ENCODE results near the gene ATP6AP2. TPM values are rescaled to one million over a fixed set of nuclear protein-coding genes. Genes with fewer than 3 reads are reported as not detected.
A peak's percentile ranks its signal among the peaks of the same experiment; 100 is the strongest.

Gene ATP6AP2
- total and polyA plus RNA-seq, 9 of the 15 experiments (the other 6 are each of a cell fraction or from before 2014, with no cell fraction given): 23.3 to 131 (median 41.9) TPM

GRCh38 chrX:40571600-40571999, 9.2 kb upstream of the ATP6AP2 start (continued):
- TF ChIP-seq, protein P1, sequence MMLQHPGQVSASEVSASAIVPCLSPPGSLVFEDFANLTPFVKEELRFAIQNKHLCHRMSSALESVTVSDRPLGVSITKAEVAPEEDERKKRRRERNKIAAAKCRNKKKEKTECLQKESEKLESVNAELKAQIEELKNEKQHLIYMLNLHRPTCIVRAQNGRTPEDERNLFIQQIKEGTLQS (IDR thresholded peaks at IDR 0.05): no peak
- TF ChIP-seq, protein P1 (CRISPR knock-in tag; conservative IDR thresholded peaks at IDR 0.05): no peak
- TF ChIP-seq USF1 (CRISPR knock-in tag; IDR thresholded peaks at IDR 0.05): no peak
- 0 out of 2 replicates have a peak, but pooled peaks have one; percentile 63 for TF ChIP-seq ZNF23 (CRISPR knock-in tag; IDR thresholded peaks at IDR 0.05)
- peak; percentile 99 for TF ChIP-seq CREB3 (tag; conservative IDR thresholded peaks at IDR 0.05; ENCODE audit: low read depth)
- TF ChIP-seq RBM15 (IDR thresholded peaks at IDR 0.05; ENCODE audit: insufficient read depth, low read length): no peak
- TF ChIP-seq SETDB1 (IDR thresholded peaks at IDR 0.05; ENCODE audit: low read length): no peak
- TF ChIP-seq RCOR1 (IDR thresholded peaks at IDR 0.05; ENCODE audit: borderline replicate concordance in 1 of 2, low read depth in 2 of 2, low read length in 2 of 2): no peak
- TF ChIP-seq POLR2G (IDR thresholded peaks at IDR 0.05; ENCODE audit: low read depth, low read length): no peak
- TF ChIP-seq ZNF175 (CRISPR knock-in tag; IDR thresholded peaks at IDR 0.05; ENCODE audit: low read depth): peak; percentile 98
- TF ChIP-seq SOX6 (IDR thresholded peaks at IDR 0.05): no peak
- no peak for TF ChIP-seq HCFC1 (IDR thresholded peaks at IDR 0.05; ENCODE audit: low read depth, low read length)
- no peak for TF ChIP-seq BCLAF1 (IDR thresholded peaks at IDR 0.05; ENCODE audit: borderline replicate concordance in 1 of 2, control insufficient read depth in 1 of 2, low read depth in 2 of 2, low read length in 1 of 2)
- TF ChIP-seq, protein P2, sequence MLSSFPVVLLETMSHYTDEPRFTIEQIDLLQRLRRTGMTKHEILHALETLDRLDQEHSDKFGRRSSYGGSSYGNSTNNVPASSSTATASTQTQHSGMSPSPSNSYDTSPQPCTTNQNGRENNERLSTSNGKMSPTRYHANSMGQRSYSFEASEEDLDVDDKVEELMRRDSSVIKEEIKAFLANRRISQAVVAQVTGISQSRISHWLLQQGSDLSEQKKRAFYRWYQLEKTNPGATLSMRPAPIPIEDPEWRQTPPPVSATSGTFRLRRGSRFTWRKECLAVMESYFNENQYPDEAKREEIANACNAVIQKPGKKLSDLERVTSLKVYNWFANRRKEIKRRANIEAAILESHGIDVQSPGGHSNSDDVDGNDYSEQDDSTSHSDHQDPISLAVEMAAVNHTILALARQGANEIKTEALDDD (IDR thresholded peaks at IDR 0.05): no peak
- no peak for TF ChIP-seq PTBP1 (IDR thresholded peaks at IDR 0.05; ENCODE audit: low read depth, low read length)
- no peak for TF ChIP-seq NCOR1 (IDR thresholded peaks at IDR 0.05)
- no peak for TF ChIP-seq RBM34 (IDR thresholded peaks at IDR 0.05; ENCODE audit: borderline replicate concordance, insufficient read depth, low read length)
- TF ChIP-seq FOXP1 (CRISPR knock-in tag; IDR thresholded peaks at IDR 0.05): no peak
- no peak for TF ChIP-seq ZNF778 (CRISPR knock-in tag; IDR thresholded peaks at IDR 0.05)
- peak; percentile 90 for TF ChIP-seq RFX7 (CRISPR knock-in tag; IDR thresholded peaks at IDR 0.05)
- TF ChIP-seq CREB3L1 (IDR thresholded peaks at IDR 0.05; ENCODE audit: borderline replicate concordance, low read depth): no peak
